Measurements from ENCODE around the gene POU6F2. TPM values are rescaled to one million over a fixed set of nuclear protein-coding genes. Genes with fewer than 3 reads are reported as not detected.
A peak's percentile ranks its signal among the peaks of the same experiment; 100 is the strongest.

The POU6F2 gene
- total RNA-seq, 2 experiments from 2014 or later = not detected

DNA sequence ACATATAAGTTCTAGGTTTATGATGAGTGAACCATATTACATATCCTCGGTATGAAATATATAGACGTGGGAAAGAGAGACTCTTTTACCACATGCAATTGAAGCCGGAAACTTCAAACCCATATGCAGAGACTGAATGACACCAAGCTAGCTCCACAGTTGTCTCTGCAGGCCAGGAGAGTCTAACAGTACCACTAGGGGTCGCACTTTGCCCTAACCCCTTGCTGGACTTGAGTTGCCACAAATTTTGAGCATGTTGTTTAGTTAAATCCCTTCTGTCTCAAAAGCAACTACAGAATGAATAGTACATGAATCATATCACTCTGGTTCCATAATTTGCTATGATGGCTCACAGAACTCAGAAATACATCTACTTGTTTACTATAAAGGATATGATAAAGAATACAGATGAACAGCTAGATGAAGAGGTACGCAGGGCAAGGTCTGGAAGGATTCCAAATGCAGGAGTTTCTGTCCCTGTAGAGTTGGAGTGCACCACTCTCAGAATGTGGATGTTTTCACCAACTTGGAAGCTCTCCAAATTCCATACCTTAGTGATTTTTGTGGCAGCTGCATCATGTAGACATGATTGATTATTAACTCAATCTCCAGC lies 476.1 kb downstream of the POU6F2 start:
- H3K4me3 Mint-ChIP-seq = no peak overlapping the region
- no peaks in the 10 kb centered on the region for H3K4me1 Mint-ChIP-seq (ENCODE audit: low read depth)
- H3K27me3 Mint-ChIP-seq = peaks cover 6% of the 10 kb centered on the region
- intact Hi-C loops (cut with micrococcal nuclease) = loop anchor here (1.0 kb wide), 1 partner anchor 66 kb away; no protein-coding TSS in a partner anchor
- H3K9me3 Mint-ChIP-seq = no peaks in the 10 kb centered on the region
- DNase-seq (peak; percentile 75), ATAC-seq (peak; percentile 79)
- TF ChIP-seq, protein P1, sequence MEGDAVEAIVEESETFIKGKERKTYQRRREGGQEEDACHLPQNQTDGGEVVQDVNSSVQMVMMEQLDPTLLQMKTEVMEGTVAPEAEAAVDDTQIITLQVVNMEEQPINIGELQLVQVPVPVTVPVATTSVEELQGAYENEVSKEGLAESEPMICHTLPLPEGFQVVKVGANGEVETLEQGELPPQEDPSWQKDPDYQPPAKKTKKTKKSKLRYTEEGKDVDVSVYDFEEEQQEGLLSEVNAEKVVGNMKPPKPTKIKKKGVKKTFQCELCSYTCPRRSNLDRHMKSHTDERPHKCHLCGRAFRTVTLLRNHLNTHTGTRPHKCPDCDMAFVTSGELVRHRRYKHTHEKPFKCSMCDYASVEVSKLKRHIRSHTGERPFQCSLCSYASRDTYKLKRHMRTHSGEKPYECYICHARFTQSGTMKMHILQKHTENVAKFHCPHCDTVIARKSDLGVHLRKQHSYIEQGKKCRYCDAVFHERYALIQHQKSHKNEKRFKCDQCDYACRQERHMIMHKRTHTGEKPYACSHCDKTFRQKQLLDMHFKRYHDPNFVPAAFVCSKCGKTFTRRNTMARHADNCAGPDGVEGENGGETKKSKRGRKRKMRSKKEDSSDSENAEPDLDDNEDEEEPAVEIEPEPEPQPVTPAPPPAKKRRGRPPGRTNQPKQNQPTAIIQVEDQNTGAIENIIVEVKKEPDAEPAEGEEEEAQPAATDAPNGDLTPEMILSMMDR (IDR thresholded peaks at IDR 0.05) = peak; percentile 77
- ChIA-PET POLR2A (interaction anchor here (1.6 kb wide), 1 partner anchor 12 kb away, joined by 5 read pairs; no protein-coding TSS in a partner anchor), CTCF (interaction anchor here (0.5 to 4.4 kb wide), 39 partner anchors 10 to 698 kb away, joined by 3 to 51 read pairs (median 3); no protein-coding TSS in a partner anchor)
- no peaks in the 10 kb centered on the region for H3K36me3 Mint-ChIP-seq (ENCODE audit: low read depth)
- H3K27ac Mint-ChIP-seq = no peak overlapping the region

DNA sequence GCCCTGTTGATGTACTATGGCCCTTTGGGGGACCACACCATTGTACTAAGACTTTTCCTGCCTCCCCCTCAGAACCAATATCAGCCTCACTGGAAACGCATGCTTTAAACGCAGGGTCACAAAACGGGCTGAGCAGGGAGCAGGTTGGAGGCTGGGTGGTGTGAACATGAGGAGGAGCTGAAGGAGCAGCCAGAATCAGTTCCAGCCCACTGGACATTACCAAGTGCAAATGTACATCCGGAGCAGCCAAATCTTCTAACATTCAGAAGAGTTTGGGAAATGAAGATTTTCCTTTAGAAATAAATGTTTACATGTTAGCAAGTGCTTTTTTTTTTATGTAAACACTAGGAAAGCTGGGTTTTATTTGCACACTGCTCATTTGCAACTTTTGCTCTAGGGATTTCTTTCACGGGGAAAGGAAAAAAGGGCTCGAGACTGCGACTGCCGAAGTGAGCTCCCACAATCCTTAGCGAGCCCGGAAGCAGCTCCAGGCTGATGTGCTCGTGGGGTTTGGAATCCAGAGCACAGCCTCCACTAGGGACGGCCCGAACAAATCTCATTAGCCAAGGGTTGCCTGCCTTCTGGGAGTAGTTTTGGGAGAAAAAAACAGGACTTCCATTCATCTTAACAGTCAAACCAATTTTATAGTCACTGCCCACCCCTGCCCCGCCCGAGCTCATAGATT lies 480.5 kb downstream of the POU6F2 start:
- Mint-ChIP-seq H3K27me3 (peaks cover 1% of the 10 kb centered on the region), H3K36me3 (ENCODE audit: low read depth) (no peaks in the 10 kb centered on the region), H3K27ac (no peak overlapping the region), H3K9me3 (no peaks in the 10 kb centered on the region), H3K4me3 (no peak overlapping the region), H3K4me1 (ENCODE audit: low read depth) (no peaks in the 10 kb centered on the region)
- ChIA-PET POLR2A (no interaction called here), CTCF (no interaction called here)
- no peak for DNase-seq
- intact Hi-C loops (cut with micrococcal nuclease) = no loop called here
- TF ChIP-seq, protein P1 (IDR thresholded peaks at IDR 0.05) = no peak
- ATAC-seq = no peak

DNA sequence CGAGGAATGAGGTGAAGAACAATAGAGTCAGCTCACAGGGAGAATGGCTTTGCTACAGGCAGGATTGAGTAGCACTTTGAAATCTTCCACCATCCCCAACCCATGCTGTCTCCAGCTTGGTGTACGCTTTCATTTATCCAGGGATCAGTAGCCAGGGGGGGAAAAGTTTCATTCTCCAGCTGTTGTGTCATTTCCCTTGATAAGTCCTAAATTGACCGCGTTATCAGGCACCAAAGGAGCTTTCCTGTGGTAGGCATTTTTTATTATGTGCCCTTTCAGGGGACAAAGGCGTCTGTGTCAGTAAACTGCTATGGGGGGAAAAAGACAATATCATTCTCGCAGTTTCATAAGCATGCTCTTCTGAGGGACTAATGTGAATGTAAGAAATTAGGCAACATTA lies 481.9 kb downstream of the POU6F2 start:
- Mint-ChIP-seq H3K27ac (no peak overlapping the region), H3K27me3 (peaks cover 1% of the 10 kb centered on the region), H3K4me1 (ENCODE audit: low read depth) (no peaks in the 10 kb centered on the region), H3K9me3 (no peaks in the 10 kb centered on the region), H3K4me3 (no peak overlapping the region), H3K36me3 (ENCODE audit: low read depth) (no peaks in the 10 kb centered on the region)
- TF ChIP-seq, protein P1 (IDR thresholded peaks at IDR 0.05) = no peak
- POLR2A ChIA-PET = no interaction called here
- ATAC-seq (no peak), DNase-seq (no peak)
- CTCF ChIA-PET = no interaction called here
- intact Hi-C loops (cut with micrococcal nuclease) = loop anchor here (10.0 kb wide), 1 partner anchor 525 kb away; no protein-coding TSS in a partner anchor

DNA sequence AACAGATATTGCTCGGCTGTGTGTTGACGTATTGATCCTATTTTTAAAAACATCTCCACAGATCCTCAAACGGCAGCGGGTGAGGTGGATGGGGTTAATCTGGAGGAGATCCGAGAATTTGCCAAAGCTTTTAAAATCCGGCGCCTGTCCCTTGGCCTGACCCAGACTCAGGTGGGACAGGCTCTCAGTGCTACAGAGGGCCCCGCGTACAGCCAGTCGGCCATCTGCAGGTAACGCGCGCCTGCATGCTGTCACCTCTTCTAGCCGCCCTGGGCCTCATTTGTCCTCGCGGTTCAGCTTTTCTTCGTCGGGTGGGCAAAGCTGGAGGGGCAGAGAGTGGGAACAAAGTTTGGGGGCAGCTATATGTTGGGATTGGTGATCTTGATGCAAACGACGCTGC lies 482.8 kb downstream of the POU6F2 start:
- H3K9me3 Mint-ChIP-seq = no peaks in the 10 kb centered on the region
- H3K4me1 Mint-ChIP-seq (ENCODE audit: low read depth) = peaks cover 6% of the 10 kb centered on the region
- ChIA-PET POLR2A (no interaction called here), CTCF (no interaction called here)
- ATAC-seq (no peak), DNase-seq (no peak)
- no peaks in the 10 kb centered on the region for H3K36me3 Mint-ChIP-seq (ENCODE audit: low read depth)
- intact Hi-C loops (cut with micrococcal nuclease) = loop anchor here (10.0 kb wide), 1 partner anchor 526 kb away; no protein-coding TSS in a partner anchor
- no peak overlapping the region for H3K4me3 Mint-ChIP-seq
- no peak overlapping the region for H3K27ac Mint-ChIP-seq
- H3K27me3 Mint-ChIP-seq = peaks cover 1% of the 10 kb centered on the region
- TF ChIP-seq, protein P1 (IDR thresholded peaks at IDR 0.05) = no peak

DNA sequence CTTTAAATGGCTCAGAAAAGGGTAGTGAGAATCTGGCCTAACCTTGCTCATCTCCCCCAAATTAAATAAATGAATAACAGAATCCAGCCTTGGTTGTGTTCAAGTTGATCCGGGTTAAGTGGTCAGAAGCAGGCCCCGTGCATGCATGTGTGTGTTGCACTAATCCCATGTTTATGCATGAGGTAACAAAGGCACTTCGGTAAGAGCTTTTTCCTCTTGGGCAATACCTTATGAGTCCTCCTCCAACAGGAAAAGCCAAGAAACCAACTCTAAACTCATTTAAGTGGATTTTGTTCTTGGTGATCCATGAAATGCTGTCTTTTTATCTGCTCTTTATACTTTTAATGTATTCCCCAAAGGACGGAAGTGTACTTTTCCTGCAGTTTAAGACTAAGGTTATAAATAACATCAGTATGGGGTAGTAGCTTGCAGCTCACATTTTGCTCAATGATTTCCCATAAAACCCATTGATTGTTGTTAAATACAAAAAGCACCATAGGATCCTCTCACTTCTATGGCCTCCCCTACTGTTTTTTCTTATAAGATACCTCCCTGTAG lies 483.6 kb downstream of the POU6F2 start:
- TF ChIP-seq, protein P1 (IDR thresholded peaks at IDR 0.05) = no peak
- ChIA-PET CTCF (interaction anchor here (1.3 kb wide), 1 partner anchor 13 kb away, joined by 3 read pairs; no protein-coding TSS in a partner anchor), POLR2A (no interaction called here)
- Mint-ChIP-seq H3K36me3 (ENCODE audit: low read depth) (no peaks in the 10 kb centered on the region), H3K4me3 (no peak overlapping the region), H3K27me3 (peaks cover 2% of the 10 kb centered on the region), H3K4me1 (ENCODE audit: low read depth) (peaks cover 7% of the 10 kb centered on the region), H3K9me3 (no peaks in the 10 kb centered on the region), H3K27ac (no peak overlapping the region)
- no peak for DNase-seq
- ATAC-seq = no peak
- intact Hi-C loops (cut with micrococcal nuclease) = loop anchor here (10.0 kb wide), 1 partner anchor 527 kb away; no protein-coding TSS in a partner anchor
